Hepatocyte (in vitro differentiated cells): ENCODE data around the gene NCOA7. TPM values are rescaled to one million over a fixed set of nuclear protein-coding genes. Genes with fewer than 3 reads are reported as not detected.

Experiments
- DNase-seq: peaks from one replicate; pipeline ENCODE4 v3.0.0-alpha.2; 2016; ENCODE audit warnings: low spot score
- H2AFZ ChIP-seq: fragments of 200-600 bp; sonication (generic); 2 replicates; pipeline ENCODE4 v1.6.0; 2016; ENCODE audit warnings: antibody characterized with exemption, mild to moderate bottlenecking
- H3K27ac ChIP-seq: fragments of 200-600 bp; sonication (generic); 2 replicates; pipeline ENCODE4 v1.5.1; 2016; ENCODE audit warnings: mild to moderate bottlenecking
- H3K27me3 ChIP-seq: fragments of 200-600 bp; sonication (generic); 2 replicates; pipeline ENCODE4 v1.6.1; 2016
- H3K36me3 ChIP-seq: fragments of 200-600 bp; sonication (generic); replicated peaks from 2 replicates; pipeline ENCODE4 v1.5.1; 2016; ENCODE audit warnings: low read depth; ENCODE audit not compliant: insufficient read depth
- H3K4me1 ChIP-seq: fragments of 200-600 bp; sonication (generic); 2 replicates; pipeline ENCODE4 v1.5.1; 2016; ENCODE audit warnings: mild to moderate bottlenecking, moderate library complexity; ENCODE audit not compliant: insufficient read depth
- H3K4me2 ChIP-seq: fragments of 200-600 bp; sonication (generic); 2 replicates; pipeline ENCODE4 v1.6.0; 2016
- H3K4me3 ChIP-seq: fragments of 200-600 bp; sonication (generic); 2 replicates; pipeline ENCODE4 v1.5.1; 2016; ENCODE audit warnings: mild to moderate bottlenecking
- H3K79me2 ChIP-seq: fragments of 200-600 bp; sonication (generic); 2 replicates; pipeline ENCODE4 v1.6.0; 2017; ENCODE audit warnings: mild to moderate bottlenecking
- H3K9me2 ChIP-seq: fragments of 200-600 bp; sonication (generic); replicated peaks from 2 replicates; pipeline ENCODE4 v1.6.0; 2017; ENCODE audit warnings: mild to moderate bottlenecking; ENCODE audit not compliant: insufficient read depth
- H3K9me3 ChIP-seq: fragments of 200-600 bp; sonication (generic); 2 replicates; pipeline ENCODE4 v1.5.1; 2016; ENCODE audit warnings: low read depth, mild to moderate bottlenecking
- H4K20me1 ChIP-seq: fragments of 200-600 bp; sonication (generic); 2 replicates; pipeline ENCODE4 v1.6.0; 2016; ENCODE audit warnings: mild to moderate bottlenecking; ENCODE audit not compliant: insufficient read depth, poor library complexity, severe bottlenecking
- CTCF ChIP-seq: fragments of 200-600 bp; sonication (generic); IDR thresholded peaks from 2 replicates; pipeline ENCODE4 v1.5.1; 2016; ENCODE audit warnings: antibody characterized with exemption, mild to moderate bottlenecking; ENCODE audit not compliant: poor library complexity
- EZH2 ChIP-seq: fragments of 200-600 bp; sonication (generic); IDR thresholded peaks from 2 replicates; pipeline ENCODE4 v1.6.1; 2016; ENCODE audit warnings: antibody characterized with exemption, mild to moderate bottlenecking, borderline replicate concordance
- EZH2phosphoT487 ChIP-seq: fragments of 200-600 bp; sonication (generic); IDR thresholded peaks from one replicate; pipeline ENCODE4 v1.6.1; 2018; ENCODE audit warnings: antibody characterized with exemption, mild to moderate bottlenecking, low read depth, moderate library complexity; ENCODE audit not compliant: unreplicated experiment, severe bottlenecking
- WGBS: methylation state at CpG from one replicate; pipeline ENCODE4 v1.1.6; 2016; ENCODE audit warnings: low lambda C conversion rate; ENCODE audit errors: missing lambda C conversion rate; 5-methylcytosine and 5-hydroxymethylcytosine counted together
- polyA plus RNA-seq: library from polyadenylated mRNA; unstranded; fragments of >200 nt; fragmentation: Nextera tagmentation; extraction: Ambion mirVana; gene quantifications from 2 replicates; pipeline ENCODE4 v1.2.1, GENCODE V29; 2016
- total RNA-seq: library from RNA; depleted of rRNA; stranded (reverse); fragments of >200 nt; gene quantifications from 2 replicates; pipeline ENCODE4 v1.2.3, GENCODE V29; 2014

The NCOA7 gene
- total and polyA plus RNA-seq, 2 experiments from 2014 or later: 17.3 to 42.0 TPM

- WGBS: 0% methylated on average over 3 of the region's 3 CpGs
- Histone ChIP-seq H3K27me3 (no peaks in the 10 kb centered on the region), H2AFZ (peak overlapping the region; percentile 78), H3K79me2 (peaks cover 17% of the 10 kb centered on the region), H3K9me2 (no peaks in the 10 kb centered on the region), H3K4me3 (peak overlapping the region; percentile 49), H3K4me1 (no peaks in the 10 kb centered on the region), H3K27ac (peak overlapping the region; percentile 92), H3K9me3 (no peaks in the 10 kb centered on the region), H3K4me2 (peak overlapping the region; percentile 80), H3K36me3 (no peaks in the 10 kb centered on the region), H4K20me1 (no peaks in the 10 kb centered on the region)
- TF ChIP-seq EZH2phosphoT487 (no peak), CTCF (peak; percentile 33), EZH2 (no peak)
- DNase-seq: no peak
These were observed 9.4 kb upstream of the NCOA7 start for GRCh38 chr6:125781314-125781868.

- H3K4me1 ChIP-seq: peaks cover 5% of the 10 kb centered on the region
- DNase-seq: no peak
- TF ChIP-seq CTCF (no peak), EZH2 (no peak), EZH2phosphoT487 (no peak)
- no peaks in the 10 kb centered on the region for H3K9me2 ChIP-seq
- no peaks in the 10 kb centered on the region for H3K9me3 ChIP-seq
- H3K4me2 ChIP-seq: no peak overlapping the region
- WGBS: 90% methylated on average over 2 of the region's 2 CpGs
- no peaks in the 10 kb centered on the region for H3K27me3 ChIP-seq
- peaks cover 17% of the 10 kb centered on the region for H3K79me2 ChIP-seq
- H3K4me3 ChIP-seq: no peak overlapping the region
- H3K27ac ChIP-seq: no peak overlapping the region
- H4K20me1 ChIP-seq: no peaks in the 10 kb centered on the region
- H2AFZ ChIP-seq: no peak overlapping the region
- no peaks in the 10 kb centered on the region for H3K36me3 ChIP-seq
These were observed 6.4 kb upstream of the NCOA7 start for GRCh38 chr6:125784365-125784764.

GRCh38 chr6:125787791-125788190 lies 3.0 kb upstream of the NCOA7 start:
- DNase-seq: peak; percentile 32
- no peaks in the 10 kb centered on the region for H3K27me3 ChIP-seq
- no peak overlapping the region for H3K4me2 ChIP-seq
- no peak overlapping the region for H3K4me3 ChIP-seq
- H3K9me2 ChIP-seq: no peaks in the 10 kb centered on the region
- no peaks in the 10 kb centered on the region for H3K36me3 ChIP-seq
- no peaks in the 10 kb centered on the region for H4K20me1 ChIP-seq
- 28% methylated on average over 2 of the region's 2 CpGs for WGBS
- no peaks in the 10 kb centered on the region for H3K9me3 ChIP-seq
- H3K27ac ChIP-seq: no peak overlapping the region
- H3K4me1 ChIP-seq: peaks cover 19% of the 10 kb centered on the region
- TF ChIP-seq EZH2 (no peak), CTCF (peak; percentile 39)
- peaks cover 20% of the 10 kb centered on the region for H3K79me2 ChIP-seq
- no peak overlapping the region for H2AFZ ChIP-seq
